ENCODE results near the gene FOXO4. TPM values are rescaled to one million over a fixed set of nuclear protein-coding genes. Genes with fewer than 3 reads are reported as not detected.

The FOXO4 gene
- total RNA-seq, 1 donor from 2014 or later, result 15.0 TPM

DNA sequence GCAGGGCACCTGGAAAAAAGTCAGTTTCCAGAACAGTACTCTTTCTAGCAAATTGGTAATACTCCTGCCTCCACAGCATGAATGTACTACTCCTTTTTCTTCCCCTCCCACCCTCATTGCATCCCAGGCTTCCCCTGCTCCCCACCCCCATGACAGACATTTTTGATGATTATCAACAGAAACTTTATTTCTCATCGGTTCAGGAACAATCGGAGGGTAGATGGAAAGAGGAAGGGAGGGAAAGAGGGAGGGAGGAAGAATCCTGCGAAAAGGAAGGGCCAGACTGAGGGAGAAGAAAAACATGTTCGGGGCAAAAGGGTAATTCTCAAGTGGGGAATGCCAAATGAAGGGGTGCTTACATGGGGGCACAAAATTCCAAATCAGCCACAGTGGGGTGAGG lies 11.6 kb downstream of the FOXO4 start:
- Mint-ChIP-seq H3K27ac (ENCODE audit: unreplicated experiment) (no peak overlapping the region), H3K9me3 (ENCODE audit: unreplicated experiment) (no peaks in the 10 kb centered on the region), H3K4me3 (ENCODE audit: unreplicated experiment) (no peak overlapping the region), H3K36me3 (ENCODE audit: low read depth, unreplicated experiment) (no peaks in the 10 kb centered on the region), H3K4me1 (ENCODE audit: low read depth, unreplicated experiment) (peaks cover 36% of the 10 kb centered on the region), H3K27me3 (ENCODE audit: low read depth, unreplicated experiment) (peaks cover 2% of the 10 kb centered on the region)
- no peaks in the 10 kb centered on the region for H4K20me1 ChIP-seq (ENCODE audit: insufficient read depth, low read length)
- no peaks in the 10 kb centered on the region for H3K36me3 ChIP-seq (ENCODE audit: insufficient read depth, low read length)
- no peak overlapping the region for H3K27ac ChIP-seq (ENCODE audit: low read depth, low read length)
- no peaks in the 10 kb centered on the region for H3K27me3 ChIP-seq (ENCODE audit: insufficient read depth, low read length)
- H3K4me2 ChIP-seq (ENCODE audit: low read length), result no peak overlapping the region
- no peaks in the 10 kb centered on the region for H3K79me2 ChIP-seq (ENCODE audit: insufficient read depth, low read length)
- no peak for TF ChIP-seq EZH2 (IDR thresholded peaks at IDR 0.05; ENCODE audit: insufficient read depth, low read length)
- TF ChIP-seq, protein P1, sequence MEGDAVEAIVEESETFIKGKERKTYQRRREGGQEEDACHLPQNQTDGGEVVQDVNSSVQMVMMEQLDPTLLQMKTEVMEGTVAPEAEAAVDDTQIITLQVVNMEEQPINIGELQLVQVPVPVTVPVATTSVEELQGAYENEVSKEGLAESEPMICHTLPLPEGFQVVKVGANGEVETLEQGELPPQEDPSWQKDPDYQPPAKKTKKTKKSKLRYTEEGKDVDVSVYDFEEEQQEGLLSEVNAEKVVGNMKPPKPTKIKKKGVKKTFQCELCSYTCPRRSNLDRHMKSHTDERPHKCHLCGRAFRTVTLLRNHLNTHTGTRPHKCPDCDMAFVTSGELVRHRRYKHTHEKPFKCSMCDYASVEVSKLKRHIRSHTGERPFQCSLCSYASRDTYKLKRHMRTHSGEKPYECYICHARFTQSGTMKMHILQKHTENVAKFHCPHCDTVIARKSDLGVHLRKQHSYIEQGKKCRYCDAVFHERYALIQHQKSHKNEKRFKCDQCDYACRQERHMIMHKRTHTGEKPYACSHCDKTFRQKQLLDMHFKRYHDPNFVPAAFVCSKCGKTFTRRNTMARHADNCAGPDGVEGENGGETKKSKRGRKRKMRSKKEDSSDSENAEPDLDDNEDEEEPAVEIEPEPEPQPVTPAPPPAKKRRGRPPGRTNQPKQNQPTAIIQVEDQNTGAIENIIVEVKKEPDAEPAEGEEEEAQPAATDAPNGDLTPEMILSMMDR (IDR thresholded peaks at IDR 0.05; ENCODE audit: insufficient read depth, low read depth, low read length), result no peak
- no peaks in the 10 kb centered on the region for H3K4me1 ChIP-seq (ENCODE audit: insufficient read depth, low read length)
- H3K9me3 ChIP-seq (ENCODE audit: insufficient read depth, low read depth, low read length), result no peaks in the 10 kb centered on the region
- no peak overlapping the region for H3K4me3 ChIP-seq (ENCODE audit: insufficient read depth, low read depth, low read length)
- no peak for FAIRE-seq
- H2AFZ ChIP-seq (ENCODE audit: low read depth, low read length), result no peak overlapping the region
- no peak overlapping the region for H3K9ac ChIP-seq (ENCODE audit: low read length)
- no peak for DNase-seq (ENCODE audit: low read depth)

DNA sequence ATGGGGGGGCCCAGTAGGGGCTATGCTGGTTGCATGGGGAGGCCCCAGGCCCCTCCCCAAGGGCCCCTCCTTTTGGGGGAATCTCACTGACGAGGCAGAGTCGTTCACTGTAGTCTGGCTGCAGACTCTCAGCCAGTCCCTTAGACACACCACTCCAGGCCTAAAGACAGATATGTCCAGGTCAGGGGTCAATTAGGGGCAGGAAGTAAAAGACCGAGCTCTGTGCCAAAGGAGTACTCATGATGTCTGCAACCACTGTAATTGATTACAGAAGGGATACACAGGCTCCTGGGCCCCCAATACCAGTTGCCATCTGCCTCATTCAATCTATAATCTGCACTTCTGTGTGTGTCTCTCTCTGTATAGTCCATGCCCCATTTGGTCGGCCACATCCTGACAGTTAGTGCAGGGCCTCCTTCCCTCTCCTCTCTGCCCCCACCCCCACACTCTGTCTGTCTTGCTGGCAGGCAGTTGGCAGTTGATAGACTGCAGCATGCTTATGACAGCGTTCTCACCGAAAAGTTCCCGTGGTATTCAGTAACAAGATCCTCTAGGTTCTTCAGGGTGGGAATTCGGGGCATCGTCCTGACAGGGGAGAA lies 12.2 kb downstream of the FOXO4 start:
- Histone ChIP-seq H4K20me1 (ENCODE audit: insufficient read depth, low read length) (no peaks in the 10 kb centered on the region), H3K27me3 (ENCODE audit: insufficient read depth, low read length) (no peaks in the 10 kb centered on the region), H3K27ac (ENCODE audit: low read depth, low read length) (no peak overlapping the region), H3K9me3 (ENCODE audit: insufficient read depth, low read depth, low read length) (no peaks in the 10 kb centered on the region), H3K4me2 (ENCODE audit: low read length) (no peak overlapping the region), H2AFZ (ENCODE audit: low read depth, low read length) (no peak overlapping the region), H3K9ac (ENCODE audit: low read length) (no peak overlapping the region), H3K4me3 (ENCODE audit: insufficient read depth, low read depth, low read length) (no peak overlapping the region), H3K4me1 (ENCODE audit: insufficient read depth, low read length) (no peaks in the 10 kb centered on the region), H3K79me2 (ENCODE audit: insufficient read depth, low read length) (no peaks in the 10 kb centered on the region), H3K36me3 (ENCODE audit: insufficient read depth, low read length) (no peaks in the 10 kb centered on the region)
- FAIRE-seq (no peak), DNase-seq (ENCODE audit: low read depth) (no peak)
- no peaks in the 10 kb centered on the region for H3K9me3 Mint-ChIP-seq (ENCODE audit: unreplicated experiment)
- no peaks in the 10 kb centered on the region for H3K36me3 Mint-ChIP-seq (ENCODE audit: low read depth, unreplicated experiment)
- H3K27me3 Mint-ChIP-seq (ENCODE audit: low read depth, unreplicated experiment), result peaks cover 2% of the 10 kb centered on the region
- H3K4me3 Mint-ChIP-seq (ENCODE audit: unreplicated experiment), result no peak overlapping the region
- TF ChIP-seq EZH2 (IDR thresholded peaks at IDR 0.05; ENCODE audit: insufficient read depth, low read length), result no peak
- TF ChIP-seq, protein P1 (IDR thresholded peaks at IDR 0.05; ENCODE audit: insufficient read depth, low read depth, low read length), result no peak
- no peak overlapping the region for H3K27ac Mint-ChIP-seq (ENCODE audit: unreplicated experiment)
- H3K4me1 Mint-ChIP-seq (ENCODE audit: low read depth, unreplicated experiment), result peaks cover 30% of the 10 kb centered on the region

DNA sequence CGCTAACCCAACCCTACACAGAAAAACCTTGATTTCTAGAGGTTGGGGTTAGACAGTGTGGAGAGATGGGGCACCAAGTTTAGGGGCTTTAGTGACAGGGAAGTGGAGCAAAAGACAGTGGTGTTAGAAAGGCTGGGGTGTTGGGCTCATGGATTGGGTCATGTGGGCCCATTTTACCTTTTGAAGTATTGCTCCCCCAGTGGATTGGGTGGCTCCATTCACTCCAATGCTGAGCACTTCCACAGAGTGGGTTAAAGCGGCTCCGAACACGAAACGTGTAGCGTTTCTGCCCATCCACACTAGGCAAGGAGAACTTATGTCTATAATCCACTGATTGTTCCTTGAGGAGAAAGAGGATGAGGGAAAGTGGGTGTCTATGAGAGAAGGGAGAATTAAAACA lies 13.4 kb downstream of the FOXO4 start:
- DNase-seq (ENCODE audit: low read depth) (no peak), FAIRE-seq (no peak)
- Histone ChIP-seq H3K79me2 (ENCODE audit: insufficient read depth, low read length) (no peaks in the 10 kb centered on the region), H3K27ac (ENCODE audit: low read depth, low read length) (no peak overlapping the region), H3K36me3 (ENCODE audit: insufficient read depth, low read length) (no peaks in the 10 kb centered on the region), H3K9ac (ENCODE audit: low read length) (no peak overlapping the region), H4K20me1 (ENCODE audit: insufficient read depth, low read length) (no peaks in the 10 kb centered on the region), H3K4me3 (ENCODE audit: insufficient read depth, low read depth, low read length) (no peak overlapping the region), H3K4me1 (ENCODE audit: insufficient read depth, low read length) (no peaks in the 10 kb centered on the region), H2AFZ (ENCODE audit: low read depth, low read length) (no peak overlapping the region), H3K27me3 (ENCODE audit: insufficient read depth, low read length) (no peaks in the 10 kb centered on the region), H3K9me3 (ENCODE audit: insufficient read depth, low read depth, low read length) (no peaks in the 10 kb centered on the region), H3K4me2 (ENCODE audit: low read length) (no peak overlapping the region)
- Mint-ChIP-seq H3K4me3 (ENCODE audit: unreplicated experiment) (no peak overlapping the region), H3K4me1 (ENCODE audit: low read depth, unreplicated experiment) (peaks cover 25% of the 10 kb centered on the region), H3K9me3 (ENCODE audit: unreplicated experiment) (no peaks in the 10 kb centered on the region), H3K27me3 (ENCODE audit: low read depth, unreplicated experiment) (peaks cover 2% of the 10 kb centered on the region), H3K36me3 (ENCODE audit: low read depth, unreplicated experiment) (no peaks in the 10 kb centered on the region), H3K27ac (ENCODE audit: unreplicated experiment) (no peak overlapping the region)
- TF ChIP-seq EZH2 (IDR thresholded peaks at IDR 0.05; ENCODE audit: insufficient read depth, low read length), result no peak
- TF ChIP-seq, protein P1 (IDR thresholded peaks at IDR 0.05; ENCODE audit: insufficient read depth, low read depth, low read length), result no peak
